Activated T-helper 1 cell treated with Interleukin-2 at 50 U/mL for 16 hours (primary cell): Measurements from ENCODE around the gene LPP.

Source experiments
- DNase-seq: peaks from one replicate; pipeline ENCODE4 v3.0.0-alpha.2; 2020; ENCODE audit warnings: low read depth

LPP gene

GRCh38 chr3:188272481-188273372, 118.8 kb downstream of the LPP start:
- DNase-seq, result no peak

- DNase-seq, result no peak
Measured at GRCh38 chr3:188274249-188274915, 120.4 kb downstream of the LPP start.

- DNase-seq, result no peak
Measured at GRCh38 chr3:188276375-188276774, 122.4 kb downstream of the LPP start.

- DNase-seq, result no peak
Measured at GRCh38 chr3:188278717-188279324, 124.9 kb downstream of the LPP start.

GRCh38 chr3:188279502-188280335, 125.8 kb downstream of the LPP start:
- DNase-seq, result no peak

GRCh38 chr3:188280627-188281026, 126.7 kb downstream of the LPP start:
- DNase-seq, result no peak

- DNase-seq, result no peak
Measured at GRCh38 chr3:188282871-188283270, 128.9 kb downstream of the LPP start.

- no peak for DNase-seq
Measured at GRCh38 chr3:188283347-188283746, 129.4 kb downstream of the LPP start.

GRCh38 chr3:188284455-188285212, 130.7 kb downstream of the LPP start:
- DNase-seq, result no peak

GRCh38 chr3:188286087-188286513, 132.1 kb downstream of the LPP start:
- DNase-seq, result no peak

GRCh38 chr3:188287339-188287738, 133.4 kb downstream of the LPP start:
- no peak for DNase-seq

GRCh38 chr3:188287762-188288505, 134.0 kb downstream of the LPP start:
- no peak for DNase-seq

GRCh38 chr3:188292251-188292650, 138.3 kb downstream of the LPP start:
- no peak for DNase-seq

GRCh38 chr3:188292827-188293226, 138.9 kb downstream of the LPP start:
- no peak for DNase-seq

GRCh38 chr3:188294113-188294512, 140.2 kb downstream of the LPP start:
- no peak for DNase-seq

- DNase-seq, result no peak
Measured at GRCh38 chr3:188294823-188295487, 141.0 kb downstream of the LPP start.

- no peak for DNase-seq
Measured at GRCh38 chr3:188295876-188296275, 141.9 kb downstream of the LPP start.

- DNase-seq, result no peak
Measured at GRCh38 chr3:188296761-188297612, 143.0 kb downstream of the LPP start.

- DNase-seq, result no peak
Measured at GRCh38 chr3:188298585-188298984, 144.6 kb downstream of the LPP start.
